Skeletal muscle tissue (tissue), 4 donors: ENCODE results near the gene DNAJA3. TPM values are rescaled to one million over a fixed set of nuclear protein-coding genes. Genes with fewer than 3 reads are reported as not detected.

ENCODE experiments used
- H3K27ac ChIP-seq: one replicate; pipeline ENCODE4 v1.7.0; 2013; ENCODE audit warnings: mild to moderate bottlenecking, low read depth, low read length, inconsistent platforms
- H3K27me3 ChIP-seq, 3 donors: one replicate each; pipeline ENCODE4 v1.7.0; 2013; ENCODE audit warnings: low read length in 3 of 3; ENCODE audit not compliant: control insufficient read depth in 3 of 3, insufficient read depth in 3 of 3
- H3K36me3 ChIP-seq, 3 donors: one replicate each; pipeline ENCODE4 v1.7.0; 2013; ENCODE audit warnings: low read length in 3 of 3; ENCODE audit not compliant: control insufficient read depth in 3 of 3, insufficient read depth in 3 of 3
- H3K4me1 ChIP-seq, 3 donors: one replicate each; pipeline ENCODE4 v1.7.0; 2013; ENCODE audit warnings: low read length in 3 of 3, mild to moderate bottlenecking in 3 of 3; ENCODE audit not compliant: control insufficient read depth in 3 of 3, insufficient read depth in 3 of 3
- H3K4me3 ChIP-seq, 3 donors: one replicate each; pipeline ENCODE4 v1.7.0; 2013; ENCODE audit warnings: low read length in 3 of 3
- H3K9ac ChIP-seq, 3 donors: one replicate each; pipeline ENCODE4 v1.7.0; 2013; ENCODE audit warnings: low read length in 3 of 3, mild to moderate bottlenecking in 3 of 3, moderate library complexity in 2 of 3, low read depth in 1 of 3
- H3K9me3 ChIP-seq, 3 donors: one replicate each; pipeline ENCODE4 v1.7.0; 2013; ENCODE audit warnings: low read length in 3 of 3; ENCODE audit not compliant: control insufficient read depth in 3 of 3
- total RNA-seq: library from RNA; depleted of rRNA; stranded (reverse); fragments of >200 nt; gene quantifications from one replicate; pipeline ENCODE4 v1.2.3, GENCODE V29; 2014
- donor health status: Osteomylitis.

The DNAJA3 gene
- total RNA-seq, 1 donor from 2014 or later: 35.5 TPM

GRCh38 chr16:4381935-4382794 is 43.5 kb upstream of the DNAJA3 start:
- no peaks in the 10 kb centered on the region for H3K27me3 ChIP-seq
- peak overlapping the region; percentile 44 for H3K27ac ChIP-seq
- H3K9me3 ChIP-seq: no peaks in the 10 kb centered on the region
- peak overlapping the region in 2 of 3 donors; percentile 45 to 66 for H3K9ac ChIP-seq
- H3K36me3 ChIP-seq: peaks cover 0 to 15% (median 3%) of the 10 kb centered on the region in 3 donors
- H3K4me3 ChIP-seq: peak overlapping the region in 2 of 3 donors; percentile 36 to 49
- H3K4me1 ChIP-seq: peaks cover 37 to 54% (median 49%) of the 10 kb centered on the region in 3 donors

GRCh38 chr16:4382795-4383357 is 42.8 kb upstream of the DNAJA3 start:
- Histone ChIP-seq H3K4me1 (peaks cover 32 to 49% (median 44%) of the 10 kb centered on the region in 3 donors), H3K9ac (peak overlapping the region in 1 of 3 donors; percentile 40), H3K4me3 (no peak overlapping the region), H3K27me3 (no peaks in the 10 kb centered on the region), H3K9me3 (no peaks in the 10 kb centered on the region), H3K27ac (no peak overlapping the region), H3K36me3 (peaks cover 2 to 16% (median 7%) of the 10 kb centered on the region in 3 donors)

- H3K4me1 ChIP-seq: peaks cover 28 to 46% (median 37%) of the 10 kb centered on the region in 3 donors
- H3K9ac ChIP-seq: peak overlapping the region in 1 of 3 donors; percentile 40
Observed at GRCh38 chr16:4383591-4384444, 41.9 kb upstream of the DNAJA3 start.

GRCh38 chr16:4384509-4384942 is 41.1 kb upstream of the DNAJA3 start:
- peak overlapping the region in 1 of 3 donors; percentile 3 for H3K9ac ChIP-seq
- H3K4me1 ChIP-seq: peaks cover 28 to 48% (median 38%) of the 10 kb centered on the region in 3 donors
- peaks cover 2 to 17% (median 7%) of the 10 kb centered on the region in 3 donors for H3K36me3 ChIP-seq
- H3K4me3 ChIP-seq: no peak overlapping the region
- H3K27me3 ChIP-seq: no peaks in the 10 kb centered on the region
- no peaks in the 10 kb centered on the region for H3K9me3 ChIP-seq
- no peak overlapping the region for H3K27ac ChIP-seq

More at GRCh38 chr16:4383591-4384444, 41.9 kb upstream of the DNAJA3 start:
- Histone ChIP-seq H3K27ac (no peak overlapping the region), H3K27me3 (no peaks in the 10 kb centered on the region), H3K9me3 (no peaks in the 10 kb centered on the region), H3K4me3 (no peak overlapping the region), H3K36me3 (peaks cover 2 to 17% (median 7%) of the 10 kb centered on the region in 3 donors)

- Histone ChIP-seq H3K9me3 (no peaks in the 10 kb centered on the region), H3K9ac (no peak overlapping the region), H3K27me3 (no peaks in the 10 kb centered on the region), H3K27ac (no peak overlapping the region), H3K4me1 (peaks cover 26 to 49% (median 42%) of the 10 kb centered on the region in 3 donors), H3K4me3 (no peak overlapping the region), H3K36me3 (peaks cover 4 to 20% (median 7%) of the 10 kb centered on the region in 3 donors)
Observed at GRCh38 chr16:4385066-4385788, 40.4 kb upstream of the DNAJA3 start.

- peaks cover 7 to 16% (median 10%) of the 10 kb centered on the region in 3 donors for H3K36me3 ChIP-seq
- peak overlapping the region; percentile 33 for H3K27ac ChIP-seq
- no peak overlapping the region for H3K4me3 ChIP-seq
- H3K4me1 ChIP-seq: peaks cover 20 to 43% (median 36%) of the 10 kb centered on the region in 3 donors
- no peaks in the 10 kb centered on the region for H3K27me3 ChIP-seq
- H3K9ac ChIP-seq: peak overlapping the region in 1 of 3 donors; percentile 50
- no peaks in the 10 kb centered on the region for H3K9me3 ChIP-seq
Observed at GRCh38 chr16:4385789-4386450, 39.7 kb upstream of the DNAJA3 start.

GRCh38 chr16:4386451-4386805 is 39.2 kb upstream of the DNAJA3 start:
- Histone ChIP-seq H3K9ac (peak overlapping the region in 1 of 3 donors; percentile 50), H3K9me3 (no peaks in the 10 kb centered on the region), H3K4me1 (peaks cover 16 to 38% (median 30%) of the 10 kb centered on the region in 3 donors)

GRCh38 chr16:4386951-4387565 is 38.6 kb upstream of the DNAJA3 start:
- H3K4me3 ChIP-seq: no peak overlapping the region
- peak overlapping the region in 2 of 3 donors; percentile 20 to 45 for H3K9ac ChIP-seq
- peak overlapping the region; percentile 33 for H3K27ac ChIP-seq
- peaks cover 7 to 12% (median 10%) of the 10 kb centered on the region in 3 donors for H3K36me3 ChIP-seq
- H3K27me3 ChIP-seq: no peaks in the 10 kb centered on the region
- H3K4me1 ChIP-seq: peaks cover 10 to 34% (median 24%) of the 10 kb centered on the region in 3 donors
- no peaks in the 10 kb centered on the region for H3K9me3 ChIP-seq

More at GRCh38 chr16:4386451-4386805, 39.2 kb upstream of the DNAJA3 start:
- no peak overlapping the region for H3K4me3 ChIP-seq
- peak overlapping the region; percentile 33 for H3K27ac ChIP-seq
- H3K36me3 ChIP-seq: peaks cover 7 to 14% (median 10%) of the 10 kb centered on the region in 3 donors
- no peaks in the 10 kb centered on the region for H3K27me3 ChIP-seq
